Stimulated activated CD8-positive, alpha-beta memory T cell treated with anti-CD3 and anti-CD28 coated beads, Interleukin-2, amount 100 ng/mL, for 1 hour (primary cell): Measurements from ENCODE around the gene TTLL3.
"Not testable (repeated sequence)": the region's sequence is repeated elsewhere in the genome, so short reads cannot be mapped to it uniquely, and the experiment has no call there.

Experiments
- DNase-seq, 2 donors: peaks; one replicate each; pipeline ENCODE4 v3.0.0-alpha.2; 2020; ENCODE audit warnings: low read depth in 2 of 2

TTLL3 gene

GRCh38 chr3:9865125-9865637 lies 55.1 kb downstream of the TTLL3 start:
- DNase-seq, result not testable (repeated sequence)

GRCh38 chr3:9866639-9867038 lies 56.6 kb downstream of the TTLL3 start:
- no peak for DNase-seq

- no peak for DNase-seq
Measured at GRCh38 chr3:9867106-9867505, 57.0 kb downstream of the TTLL3 start.

- no peak for DNase-seq
Measured at GRCh38 chr3:9869955-9870354, 59.9 kb downstream of the TTLL3 start.

- DNase-seq, result no peak
Measured at GRCh38 chr3:9870978-9871377, 60.9 kb downstream of the TTLL3 start.

- not testable (repeated sequence) for DNase-seq
Measured at GRCh38 chr3:9872067-9872466, 62.0 kb downstream of the TTLL3 start.

- no peak for DNase-seq
Measured at GRCh38 chr3:9875448-9875847, 65.4 kb downstream of the TTLL3 start.

GRCh38 chr3:9876255-9876654 lies 66.2 kb downstream of the TTLL3 start:
- not testable (repeated sequence) for DNase-seq

- no peak for DNase-seq
Measured at GRCh38 chr3:9876991-9877390, 66.9 kb downstream of the TTLL3 start.

GRCh38 chr3:9878700-9879099 lies 68.6 kb downstream of the TTLL3 start:
- no peak for DNase-seq

GRCh38 chr3:9879830-9880549 lies 69.9 kb downstream of the TTLL3 start, which contains the start of gene CIDEC:
Gene CIDEC, minus strand, starts transcription at chr3:9880253. Its CDS starts 1,767 bp downstream, at chr3:9878486.
- no peak for DNase-seq

- no peak for DNase-seq
Measured at GRCh38 chr3:9881441-9881840, 71.4 kb downstream of the TTLL3 start.

- DNase-seq, result no peak
Measured at GRCh38 chr3:9883706-9884554, 73.9 kb downstream of the TTLL3 start.

- no peak for DNase-seq
Measured at GRCh38 chr3:9884555-9885165, 74.6 kb downstream of the TTLL3 start.
